Testis (tissue), 2 donors: ENCODE measurements around the gene PVALEF.

Experiments used
- POLR2A ChIP-seq: fragments of 450-650 bp; IDR thresholded peaks from one replicate; pipeline ENCODE4 v1.6.1; 2017; ENCODE audit warnings: antibody characterized with exemption, mild to moderate bottlenecking, moderate library complexity
- TF ChIP-seq, protein P1 (sequence below), 3 experiments: fragments of 450-650 bp in 2 of 3; fragments of 200-600 bp in 1 of 3; sonication (generic) in 1 of 3; IDR thresholded peaks; one replicate each; pipeline ENCODE4 v1.5.1; 2016 to 2019; ENCODE audit warnings: antibody characterized with exemption in 3 of 3, mild to moderate bottlenecking in 2 of 3, moderate library complexity in 1 of 3

DNA sequence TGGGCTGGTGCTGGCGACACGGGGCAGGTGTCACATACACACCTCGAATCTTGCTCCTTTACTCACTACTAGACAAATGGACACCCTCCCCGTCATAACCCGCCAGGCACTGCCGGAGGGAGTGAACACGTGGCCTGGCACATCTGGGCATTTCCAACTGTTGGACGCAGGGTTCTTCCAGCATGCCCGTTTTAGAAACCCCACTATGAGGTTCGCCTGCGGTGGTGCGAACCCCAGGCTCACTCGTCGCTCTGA is 64.3 kb downstream of the PVALEF start:
- TF ChIP-seq, protein P1, sequence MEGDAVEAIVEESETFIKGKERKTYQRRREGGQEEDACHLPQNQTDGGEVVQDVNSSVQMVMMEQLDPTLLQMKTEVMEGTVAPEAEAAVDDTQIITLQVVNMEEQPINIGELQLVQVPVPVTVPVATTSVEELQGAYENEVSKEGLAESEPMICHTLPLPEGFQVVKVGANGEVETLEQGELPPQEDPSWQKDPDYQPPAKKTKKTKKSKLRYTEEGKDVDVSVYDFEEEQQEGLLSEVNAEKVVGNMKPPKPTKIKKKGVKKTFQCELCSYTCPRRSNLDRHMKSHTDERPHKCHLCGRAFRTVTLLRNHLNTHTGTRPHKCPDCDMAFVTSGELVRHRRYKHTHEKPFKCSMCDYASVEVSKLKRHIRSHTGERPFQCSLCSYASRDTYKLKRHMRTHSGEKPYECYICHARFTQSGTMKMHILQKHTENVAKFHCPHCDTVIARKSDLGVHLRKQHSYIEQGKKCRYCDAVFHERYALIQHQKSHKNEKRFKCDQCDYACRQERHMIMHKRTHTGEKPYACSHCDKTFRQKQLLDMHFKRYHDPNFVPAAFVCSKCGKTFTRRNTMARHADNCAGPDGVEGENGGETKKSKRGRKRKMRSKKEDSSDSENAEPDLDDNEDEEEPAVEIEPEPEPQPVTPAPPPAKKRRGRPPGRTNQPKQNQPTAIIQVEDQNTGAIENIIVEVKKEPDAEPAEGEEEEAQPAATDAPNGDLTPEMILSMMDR (IDR thresholded peaks at IDR 0.05), result no peak
- TF ChIP-seq POLR2A, result no peak
